ENCODE results near the gene DUOX2.
"Not testable (repeated sequence)": the region's sequence is repeated elsewhere in the genome, so short reads cannot be mapped to it uniquely, and the experiment has no call there.

DUOX2 gene

DNA sequence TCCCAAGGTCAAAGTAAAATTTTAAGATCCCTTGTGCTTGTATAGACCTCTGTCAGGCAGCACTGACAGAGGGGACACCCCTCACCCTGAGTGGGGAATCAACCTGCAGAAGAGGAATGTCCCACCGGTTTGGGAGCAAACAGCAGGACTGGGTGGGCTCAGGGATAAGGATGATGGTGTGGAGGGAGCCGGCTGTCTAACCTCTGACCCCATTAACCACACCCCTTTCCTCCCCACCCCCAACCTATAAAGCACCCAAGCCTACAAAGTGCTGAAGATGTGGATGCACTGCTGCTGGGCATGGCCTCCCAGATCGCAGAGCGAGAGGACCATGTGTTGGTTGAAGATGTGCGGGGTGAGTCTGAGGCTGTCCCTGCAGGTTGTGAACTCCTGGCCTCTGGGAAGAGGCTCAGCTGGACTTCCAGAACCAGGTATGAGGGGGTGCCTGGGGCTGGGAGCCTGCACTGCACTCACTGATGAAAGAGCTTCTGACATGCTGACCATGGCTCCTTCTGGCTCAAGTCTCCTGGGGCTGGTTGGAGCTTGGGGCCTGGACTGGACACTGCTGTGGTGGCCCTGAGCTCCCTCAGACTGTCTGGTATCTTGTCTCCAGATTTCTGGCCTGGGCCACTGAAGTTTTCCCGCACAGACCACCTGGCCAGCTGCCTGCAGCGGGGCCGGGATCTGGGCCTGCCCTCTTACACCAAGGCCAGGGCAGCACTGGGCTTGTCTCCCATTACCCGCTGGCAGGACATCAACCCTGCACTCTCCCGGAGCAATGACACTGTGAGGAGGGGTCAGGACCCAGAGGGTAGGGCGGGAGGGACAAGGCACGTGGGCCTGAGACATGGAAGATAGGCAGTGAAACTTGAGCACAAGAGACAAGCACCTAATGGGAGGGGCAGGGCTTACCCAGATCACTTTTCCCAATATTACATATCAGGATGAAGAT lies 25.1 kb upstream of the DUOX2 start:
- no peak for DNase-seq

DNA sequence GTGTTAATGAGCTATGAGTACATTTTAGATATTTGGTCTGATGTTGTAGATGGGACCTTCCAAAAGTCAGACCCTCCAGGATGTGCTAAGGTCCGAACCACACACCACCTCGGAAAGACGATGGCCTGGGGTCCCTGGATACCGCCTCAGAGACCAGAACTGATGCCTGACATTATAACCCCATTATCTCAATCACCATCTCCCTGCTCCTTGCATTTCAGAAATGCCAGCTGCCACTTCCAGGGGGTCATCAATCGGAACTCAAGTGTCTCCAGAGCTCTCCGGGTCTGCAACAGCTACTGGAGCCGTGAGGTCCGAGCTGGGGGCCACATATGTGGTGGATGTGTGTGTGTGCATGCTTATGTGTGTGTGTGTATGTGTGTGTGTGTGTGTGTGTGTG lies 23.7 kb upstream of the DUOX2 start:
- no peak for DNase-seq

DNA sequence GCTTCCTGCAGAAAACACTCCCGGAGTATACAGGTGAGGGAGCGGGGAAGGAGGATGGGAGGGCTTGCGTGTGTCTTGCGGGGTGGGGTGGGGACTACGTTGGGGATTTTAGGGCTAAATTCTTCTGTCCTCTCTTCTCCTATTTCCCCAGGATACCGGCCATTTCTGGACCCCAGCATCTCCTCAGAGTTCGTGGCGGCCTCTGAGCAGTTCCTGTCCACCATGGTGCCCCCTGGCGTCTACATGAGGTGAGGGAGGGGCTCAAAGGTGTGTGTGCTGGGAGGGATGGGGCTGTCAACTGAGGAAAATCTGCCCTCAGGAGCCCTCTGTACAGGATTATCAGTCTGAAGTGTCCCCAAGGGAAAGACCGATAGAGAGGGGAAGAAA lies 22.4 kb upstream of the DUOX2 start:
- no peak for DNase-seq

DNA sequence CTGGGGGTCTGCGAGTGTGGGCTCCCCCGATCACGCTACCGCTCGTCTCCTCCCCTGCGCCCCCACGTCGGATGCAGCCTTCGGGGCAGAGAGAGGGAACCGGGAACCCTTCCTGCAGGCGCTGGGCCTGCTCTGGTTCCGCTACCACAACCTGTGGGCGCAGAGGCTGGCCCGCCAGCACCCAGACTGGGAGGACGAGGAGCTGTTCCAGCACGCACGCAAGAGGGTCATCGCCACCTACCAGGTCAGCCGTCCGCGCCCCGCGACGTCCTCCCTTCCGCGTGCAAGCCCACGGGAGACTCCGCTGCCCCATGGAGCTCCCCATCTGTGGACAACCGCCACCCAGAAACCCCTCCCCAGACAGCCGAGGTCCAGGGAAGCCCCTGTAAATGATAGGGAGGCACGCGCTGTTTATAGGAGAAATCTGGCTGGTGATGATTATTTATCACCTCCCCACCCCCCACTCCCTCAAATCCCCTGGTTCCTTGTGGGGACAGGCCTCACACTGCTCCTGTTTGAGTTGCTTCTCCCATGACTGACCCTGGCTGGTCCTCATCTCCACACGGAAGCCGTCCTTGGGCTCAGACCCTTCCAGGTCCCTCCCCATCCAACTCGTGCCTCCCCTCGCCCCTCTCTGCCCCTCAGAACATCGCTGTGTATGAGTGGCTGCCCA lies 21.9 kb upstream of the DUOX2 start:
- DNase-seq: not testable (repeated sequence)

DNA sequence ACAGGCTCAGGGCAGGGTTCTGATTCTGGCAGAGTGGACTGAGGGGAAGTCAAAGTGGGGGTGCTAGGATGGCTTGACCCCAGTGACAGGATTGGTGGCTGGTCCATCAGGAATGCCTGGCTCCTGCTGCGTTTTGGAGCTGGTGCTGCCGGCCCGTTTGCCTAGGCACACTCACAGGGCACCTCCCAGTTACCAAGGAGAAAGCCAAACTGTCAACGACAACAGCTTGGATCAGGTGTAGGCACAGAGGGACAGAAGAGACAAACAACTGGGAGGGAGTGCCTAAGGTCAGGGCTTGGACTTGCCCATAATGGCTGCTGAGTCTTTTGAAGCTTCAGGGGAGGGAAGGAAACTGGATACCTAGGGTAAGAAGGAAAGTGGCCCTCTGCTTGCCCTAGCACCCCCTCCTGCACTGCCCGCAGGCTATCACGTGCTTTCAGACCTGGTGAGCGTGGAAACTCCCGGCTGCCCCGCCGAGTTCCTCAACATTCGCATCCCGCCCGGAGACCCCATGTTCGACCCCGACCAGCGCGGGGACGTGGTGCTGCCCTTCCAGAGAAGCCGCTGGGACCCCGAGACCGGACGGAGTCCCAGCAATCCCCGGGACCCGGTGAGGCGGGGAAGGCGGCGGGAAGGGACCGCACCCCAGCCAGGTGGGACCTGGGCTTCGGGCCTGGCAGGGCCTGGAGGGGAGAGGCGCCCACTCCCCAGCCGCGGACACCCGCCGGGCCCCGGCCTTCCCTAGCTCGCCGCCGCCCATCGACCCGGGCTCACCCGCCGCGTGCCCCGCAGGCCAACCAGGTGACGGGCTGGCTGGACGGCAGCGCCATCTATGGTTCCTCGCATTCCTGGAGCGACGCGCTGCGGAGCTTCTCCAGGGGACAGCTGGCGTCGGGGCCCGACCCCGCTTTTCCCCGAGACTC lies 21.0 kb upstream of the DUOX2 start:
- no peak for DNase-seq

DNA sequence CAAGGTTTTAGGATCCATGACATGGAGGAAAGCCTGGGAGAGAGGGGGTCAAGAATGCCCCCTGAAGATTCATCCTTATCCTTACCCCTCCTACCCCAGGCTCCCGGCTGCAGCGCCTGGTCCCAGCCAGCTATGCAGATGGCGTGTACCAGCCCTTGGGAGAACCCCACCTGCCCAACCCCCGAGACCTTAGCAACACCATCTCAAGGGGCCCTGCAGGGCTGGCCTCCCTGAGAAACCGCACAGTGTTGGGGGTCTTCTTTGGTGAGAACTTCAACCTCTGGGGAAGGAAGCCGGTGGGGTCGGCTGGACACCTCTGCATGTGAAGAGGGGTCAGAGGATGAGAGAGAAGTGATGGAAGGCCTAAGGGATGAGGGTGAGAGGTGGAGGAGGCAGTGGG lies 20.1 kb upstream of the DUOX2 start:
- DNase-seq: no peak

DNA sequence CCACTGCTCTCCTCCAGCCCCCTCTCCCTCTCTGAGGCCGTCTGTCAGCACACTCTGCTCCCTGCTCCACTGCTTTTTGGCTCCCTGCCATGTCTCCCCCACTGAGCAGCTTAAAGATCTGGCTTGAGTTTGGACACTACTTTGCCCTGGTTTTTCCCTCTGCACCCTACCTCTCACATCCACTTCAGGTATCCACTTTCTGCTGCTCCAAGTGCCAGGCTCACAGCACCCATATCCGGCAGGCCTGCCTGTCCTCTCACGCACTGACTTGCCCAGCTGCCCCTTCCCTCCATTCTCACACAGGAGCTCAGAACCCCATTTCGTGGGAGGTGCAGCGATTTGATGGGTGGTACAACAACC lies 19.6 kb upstream of the DUOX2 start:
- DNase-seq: no peak

DNA sequence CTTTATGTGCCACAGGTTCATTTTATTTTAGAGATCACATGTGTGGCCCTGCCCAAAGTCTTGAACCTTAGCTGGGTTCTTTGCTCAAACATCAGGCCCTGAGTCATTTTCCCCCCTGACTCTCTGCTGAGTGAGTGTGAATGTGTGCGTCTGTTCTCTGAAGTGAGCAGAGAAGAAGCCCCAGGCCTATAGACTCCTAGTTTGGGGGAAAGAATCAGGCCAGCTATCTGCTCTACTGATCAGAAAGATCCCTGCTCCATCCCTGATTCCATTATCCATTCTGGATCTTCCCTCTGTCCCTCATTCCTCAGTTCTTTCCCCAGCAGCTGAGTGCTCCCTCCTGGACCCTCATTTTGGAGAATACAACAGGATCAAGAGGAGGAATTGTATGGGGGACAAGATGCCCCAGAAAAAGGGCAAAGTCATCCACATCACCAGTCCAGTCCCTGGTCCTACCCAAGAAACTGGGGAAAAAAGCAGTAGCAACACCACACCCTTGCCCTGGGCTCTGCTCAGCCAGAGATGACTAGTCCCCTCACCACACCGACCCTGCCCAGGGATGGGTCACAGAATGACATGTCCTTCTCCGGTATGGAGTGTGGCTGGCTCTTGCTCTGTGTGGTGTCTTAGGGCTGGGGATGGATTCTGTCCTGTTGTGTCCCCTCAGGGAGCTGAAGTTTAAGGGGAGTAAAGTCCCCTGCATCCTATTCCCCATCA lies 19.0 kb upstream of the DUOX2 start:
- no peak for DNase-seq

DNA sequence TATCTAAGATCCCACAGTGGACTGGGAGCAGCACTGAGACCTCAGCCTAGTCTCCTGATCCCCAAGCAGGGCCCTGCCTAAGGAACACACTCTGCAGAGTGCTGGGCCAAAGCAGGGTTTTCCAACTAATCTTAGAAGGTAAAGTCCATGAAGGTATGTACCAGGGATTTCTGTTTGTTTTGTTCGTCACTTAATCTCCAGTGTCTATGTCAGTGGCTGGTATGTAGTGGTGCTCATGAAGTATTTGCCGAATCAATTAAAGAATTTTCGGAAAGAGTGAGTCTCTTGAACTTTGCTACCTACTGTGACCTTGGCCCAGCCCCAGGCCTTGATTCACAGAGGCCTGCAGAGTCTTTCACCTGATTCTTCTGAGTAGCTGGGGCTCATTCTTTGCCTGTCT lies 17.5 kb upstream of the DUOX2 start:
- DNase-seq: no peak

DNA sequence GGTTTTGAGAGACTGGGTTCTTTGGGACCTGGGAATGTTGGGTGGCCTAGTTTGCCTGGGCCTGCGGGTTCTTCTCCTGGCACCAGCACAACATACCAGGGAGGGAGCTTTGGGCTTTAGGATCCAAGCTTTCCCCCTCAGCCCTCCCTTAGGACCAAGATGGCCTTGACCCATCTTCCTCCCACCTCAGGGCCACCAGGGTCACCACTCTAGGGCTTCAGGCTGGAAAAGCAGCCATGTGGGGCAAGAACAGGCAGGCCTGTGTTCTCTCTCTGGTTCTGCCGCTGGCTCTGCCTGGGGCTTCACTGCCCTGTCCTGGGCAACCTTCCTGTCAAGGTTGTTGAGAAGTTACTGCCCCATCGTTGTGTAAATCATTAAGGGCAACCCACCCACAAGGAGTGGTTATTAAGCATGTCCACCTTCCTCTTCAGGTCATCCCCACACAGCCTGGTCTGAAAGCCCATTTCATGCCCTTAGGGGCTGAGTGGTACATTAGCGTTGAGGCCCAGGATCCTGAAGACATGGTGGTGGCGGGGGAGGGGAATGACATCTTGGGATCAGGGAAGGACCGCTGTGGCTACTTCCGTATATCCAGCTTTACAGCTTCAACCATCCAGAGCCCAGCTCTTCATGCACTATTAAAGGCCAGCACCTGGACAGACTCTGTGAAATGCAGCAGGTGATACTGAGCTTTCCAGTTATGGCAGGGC lies 16.5 kb upstream of the DUOX2 start:
- no peak for DNase-seq

DNA sequence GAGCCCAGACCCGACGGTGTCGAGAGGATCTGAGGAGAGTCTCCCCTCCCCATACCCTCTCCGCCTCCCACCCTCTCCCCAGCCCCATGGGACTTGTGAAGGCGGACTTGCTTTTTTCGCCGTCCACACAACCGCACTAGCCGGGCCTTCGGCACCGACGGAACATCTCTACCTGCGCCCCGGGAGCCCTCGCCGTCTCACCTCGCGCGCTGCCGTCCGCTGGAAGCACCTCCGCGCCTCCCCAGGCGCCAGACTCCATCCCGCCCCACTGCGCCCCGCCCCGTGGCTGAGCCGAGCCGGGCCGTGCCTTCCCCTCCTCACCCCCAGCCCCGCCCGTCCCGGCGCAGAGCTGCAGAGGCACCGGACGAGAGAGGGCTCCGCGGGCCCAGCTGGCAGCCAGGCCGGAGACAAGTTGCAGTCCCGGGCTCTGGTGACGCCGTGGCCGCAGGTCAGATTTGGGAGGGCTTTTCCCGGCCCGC lies 15.7 kb upstream of the DUOX2 start, which contains the start of the genes DUOX1 and DUOXA1:
TSS of gene DUOX1 (plus strand) at position 344 of the 479 bp plus-strand sequence. CDS start 1,973 bp downstream, outside the sequence.
TSS of gene DUOXA1 (minus strand) at position 229 of the 479 bp plus-strand sequence. CDS start 6,865 bp downstream, outside the sequence.
- DNase-seq: no peak

DNA sequence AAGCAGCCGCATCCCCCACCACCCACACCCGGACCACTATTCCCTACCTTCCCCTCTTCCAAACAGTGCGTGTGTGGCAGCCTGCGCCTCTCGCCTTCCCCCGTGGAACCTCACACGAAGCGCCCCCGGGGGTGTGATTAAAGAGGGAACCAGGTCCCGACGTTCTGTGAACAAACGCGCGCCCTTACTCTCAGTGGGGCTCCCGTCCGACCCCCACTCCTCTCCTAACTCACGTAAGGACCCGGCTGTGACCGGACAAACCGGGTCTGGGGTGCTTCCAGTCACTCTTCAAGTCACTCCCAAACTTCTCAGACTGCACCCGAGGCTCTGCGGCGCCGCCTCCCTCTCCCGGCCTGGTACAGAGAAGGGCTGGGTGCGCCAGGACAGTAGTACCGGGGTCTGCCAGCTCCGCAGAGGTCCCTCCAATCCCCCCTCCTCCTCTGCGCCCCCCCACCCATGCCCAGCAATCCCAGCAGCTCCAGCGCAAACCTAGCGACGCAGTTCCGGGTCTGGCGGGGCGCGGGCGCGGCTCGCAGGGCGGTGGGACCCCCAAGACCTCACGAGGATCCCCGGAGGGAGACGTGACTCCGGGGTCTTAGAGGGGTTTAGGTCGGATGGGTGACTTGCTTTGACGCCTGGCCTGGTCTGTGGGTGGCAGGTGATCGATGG lies 15.1 kb upstream of the DUOX2 start:
- no peak for DNase-seq

DNA sequence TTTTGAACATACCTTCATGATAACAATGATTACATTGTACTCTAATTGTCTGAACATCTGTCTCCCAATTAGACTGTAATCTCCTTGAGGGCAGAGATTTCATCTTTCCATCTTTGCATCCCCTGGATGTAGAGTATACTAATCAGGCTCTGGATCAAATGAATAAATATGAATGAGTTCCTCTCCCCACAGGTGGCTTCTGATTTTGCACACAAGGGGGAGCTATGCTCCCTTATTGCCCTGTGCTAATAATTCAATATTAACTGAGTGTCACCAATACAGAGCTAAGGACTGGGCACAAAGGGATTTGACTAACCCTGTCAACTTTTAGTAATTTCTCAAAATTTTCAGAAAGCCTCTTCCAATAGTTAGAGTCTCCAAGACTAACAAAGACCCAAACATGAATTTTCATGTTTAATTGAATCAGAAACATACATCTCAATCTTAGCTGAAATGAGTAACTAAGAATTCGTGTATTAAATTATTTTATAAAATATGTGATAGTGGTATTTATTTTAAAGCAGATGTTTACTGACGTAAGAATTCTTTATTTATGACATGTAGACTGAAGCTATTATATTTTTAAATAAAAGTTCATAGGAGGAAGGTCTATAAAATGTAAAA lies 12.7 kb upstream of the DUOX2 start:
- DNase-seq: peak; percentile 65

DNA sequence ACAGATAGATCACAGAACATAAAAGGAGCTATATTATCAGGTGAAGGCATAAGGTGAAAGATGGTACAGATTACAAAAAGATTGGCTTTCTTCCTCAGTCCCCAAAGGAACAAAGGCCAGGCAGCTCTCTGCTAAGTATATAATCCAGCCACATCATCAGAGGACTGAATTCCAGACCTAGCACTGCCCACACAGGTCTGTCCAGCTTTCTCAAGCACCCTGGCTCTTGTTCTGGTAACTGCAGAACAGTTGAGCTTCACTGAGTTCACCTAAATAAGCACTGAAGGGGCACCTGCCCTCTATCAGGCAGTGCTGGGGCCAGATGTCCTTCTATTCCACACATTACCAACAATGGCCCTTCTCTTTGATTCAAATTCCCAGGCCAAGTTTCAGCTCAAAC lies 9.4 kb upstream of the DUOX2 start:
- no peak for DNase-seq

DNA sequence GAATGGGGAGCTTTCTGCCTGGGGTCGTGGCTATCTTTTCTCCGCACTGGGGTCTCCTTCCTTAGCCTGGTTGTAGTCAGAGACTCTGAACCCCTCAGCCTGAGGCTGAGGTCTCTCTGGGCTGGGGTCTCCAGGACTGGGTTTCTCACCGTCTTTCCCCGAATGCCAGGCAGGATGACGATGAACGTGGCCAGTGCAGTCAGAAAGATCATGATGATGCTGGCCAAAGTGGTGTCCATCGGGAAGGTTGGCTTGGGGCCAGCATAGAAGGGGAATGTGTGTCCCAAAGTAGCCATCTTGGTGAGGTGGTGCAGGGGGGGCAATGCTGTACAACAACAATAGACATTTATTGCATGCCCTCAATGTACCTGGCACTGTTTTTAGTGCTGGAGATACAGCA lies 8.7 kb upstream of the DUOX2 start:
- DNase-seq: no peak

DNA sequence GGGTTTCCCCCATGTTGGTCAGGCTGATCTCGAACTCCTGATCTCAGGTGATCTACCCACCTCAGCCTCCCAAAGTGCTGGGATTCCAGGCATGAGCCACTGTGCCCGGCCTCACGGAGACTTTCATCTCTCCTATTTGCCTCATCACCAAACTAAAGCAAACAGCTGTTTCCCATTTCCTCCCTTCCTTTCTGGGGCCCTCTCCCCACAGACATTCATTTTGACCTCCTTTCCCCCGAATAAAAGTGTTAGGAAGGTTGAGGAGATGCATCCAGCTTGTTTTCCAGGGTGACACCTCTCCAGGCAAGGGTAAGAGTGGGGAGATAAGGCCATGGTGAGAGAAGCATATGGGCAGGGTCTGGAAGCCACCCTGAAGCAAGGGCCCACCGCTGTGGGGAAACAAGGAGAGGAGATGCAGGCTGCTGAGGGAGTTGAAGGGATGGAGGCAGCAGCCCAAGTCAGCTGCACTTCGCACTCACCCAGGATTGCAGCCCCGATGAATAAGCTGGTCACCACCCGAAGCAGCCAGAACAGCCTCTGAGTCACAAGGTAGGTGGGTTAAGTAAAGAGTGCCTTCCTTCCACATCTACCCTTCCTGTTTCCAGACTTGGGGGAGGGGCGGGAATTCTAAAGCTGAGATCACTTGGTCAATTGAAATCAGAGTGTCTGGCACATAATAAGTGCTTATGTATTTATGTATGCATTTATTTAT lies 7.9 kb upstream of the DUOX2 start:
- DNase-seq: no peak

DNA sequence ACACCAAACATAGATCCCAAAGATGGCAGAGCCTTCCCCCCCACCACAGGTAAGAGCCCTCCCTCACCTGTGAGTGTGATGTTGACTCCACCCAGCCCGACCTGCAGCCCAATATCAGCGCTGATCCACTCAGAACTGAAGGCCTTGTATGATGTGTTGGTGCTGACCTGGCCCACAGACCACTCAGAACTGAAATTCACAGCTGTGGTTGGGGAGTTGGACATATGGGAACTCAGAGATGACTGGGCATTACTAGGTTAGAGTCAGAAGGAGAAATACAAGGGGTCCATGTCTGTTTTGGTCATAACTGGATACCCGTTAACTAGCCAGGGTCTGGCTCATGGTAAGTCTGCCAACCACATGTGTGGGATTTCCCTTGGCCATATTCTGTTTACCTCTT lies 7.0 kb upstream of the DUOX2 start:
- no peak for DNase-seq

DNA sequence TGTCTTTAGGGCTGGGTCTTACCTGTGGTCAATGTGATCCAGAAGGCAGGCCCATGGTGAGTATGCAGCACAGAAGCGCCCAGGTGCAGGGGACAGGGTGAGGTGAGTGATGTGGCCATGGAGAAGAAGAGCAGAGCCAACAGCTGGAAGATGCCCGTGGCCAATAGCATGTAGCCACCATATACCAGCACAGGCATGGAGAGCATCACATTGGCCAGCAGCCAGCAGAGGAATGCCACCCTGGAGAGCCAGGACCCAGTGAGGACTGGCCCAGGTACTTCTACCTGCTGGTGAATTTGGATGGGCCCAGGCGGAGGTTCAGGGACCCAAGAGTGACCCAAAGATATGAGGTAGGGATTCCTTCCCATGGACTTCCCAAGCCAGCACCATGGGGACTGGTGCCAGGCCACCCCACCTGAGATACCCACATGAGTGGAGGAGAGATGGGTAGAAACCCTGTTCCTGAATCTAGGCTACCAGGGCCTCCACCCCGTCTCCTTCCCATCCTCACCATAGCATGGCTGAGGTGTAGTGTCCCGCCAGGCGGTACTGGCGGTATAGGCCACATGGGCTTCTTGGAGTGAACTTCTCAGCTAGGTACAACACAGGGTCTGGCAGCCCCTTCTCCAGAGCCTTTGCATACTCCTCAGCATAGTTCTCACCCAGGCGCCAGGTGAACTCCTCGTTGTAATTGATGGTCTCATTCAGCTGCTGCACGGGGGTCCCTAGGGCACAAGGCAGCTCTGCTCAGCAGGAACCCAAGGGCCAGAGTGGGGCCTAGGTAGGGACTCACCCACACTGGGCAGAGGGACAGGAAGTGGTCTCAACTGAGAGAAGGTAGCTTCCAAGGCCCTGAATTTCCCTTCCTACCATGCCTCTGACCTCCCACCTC lies 6.4 kb upstream of the DUOX2 start:
- DNase-seq: no peak

DNA sequence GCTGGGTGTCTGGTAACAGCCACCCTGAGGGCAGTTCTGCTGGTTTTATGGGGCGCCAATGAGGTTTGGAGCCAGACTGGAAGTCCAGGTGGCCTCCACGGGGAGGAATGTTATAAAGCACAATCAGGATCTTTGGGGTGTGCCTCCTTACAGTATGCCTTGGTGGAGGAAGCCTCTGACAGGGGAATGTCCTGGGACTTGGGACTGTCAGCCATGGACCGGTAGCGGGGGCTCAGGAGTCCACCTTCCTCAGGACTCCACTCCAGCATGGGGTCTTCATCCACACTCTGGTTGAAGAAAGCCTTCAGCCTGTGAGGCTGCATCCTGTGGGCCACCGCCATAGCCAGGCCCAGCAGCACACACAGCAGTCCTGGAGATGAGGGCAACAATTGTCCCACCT lies 5.0 kb upstream of the DUOX2 start:
- DNase-seq: no peak
